HEK293T (cell line): ENCODE measurements around the gene TEX38.

Experiments
- BHLHE40 ChIP-seq: fragments of 450-650 bp; IDR thresholded peaks from 2 replicates; pipeline ENCODE4 v1.6.1; 2016; ENCODE audit warnings: mild to moderate bottlenecking, moderate library complexity, borderline replicate concordance
- FOXA1 ChIP-seq: fragments of 450-650 bp; IDR thresholded peaks from 2 replicates; pipeline ENCODE4 v1.6.1; 2016; ENCODE audit warnings: mild to moderate bottlenecking
- FOXM1 ChIP-seq: fragments of 450-650 bp; IDR thresholded peaks from 2 replicates; pipeline ENCODE4 v1.6.1; 2017; ENCODE audit warnings: mild to moderate bottlenecking, borderline replicate concordance
- HDGF ChIP-seq: fragments of 450-650 bp; IDR thresholded peaks from 2 replicates; pipeline ENCODE4 v1.6.1; 2017; ENCODE audit warnings: antibody characterized with exemption, borderline replicate concordance
- L3MBTL2 ChIP-seq: fragments of 450-650 bp; conservative IDR thresholded peaks from 2 replicates; pipeline ENCODE4 v1.6.1; 2016; ENCODE audit warnings: mild to moderate bottlenecking
- LEF1 ChIP-seq: fragments of 450-650 bp; IDR thresholded peaks from 2 replicates; pipeline ENCODE4 v1.6.1; 2017; ENCODE audit warnings: mild to moderate bottlenecking, borderline replicate concordance
- PKNOX1 ChIP-seq: fragments of 450-650 bp; IDR thresholded peaks from 2 replicates; pipeline ENCODE4 v1.6.1; 2016
- SP1 ChIP-seq: fragments of 450-650 bp; IDR thresholded peaks from 2 replicates; pipeline ENCODE4 v1.6.1; 2017

DNA sequence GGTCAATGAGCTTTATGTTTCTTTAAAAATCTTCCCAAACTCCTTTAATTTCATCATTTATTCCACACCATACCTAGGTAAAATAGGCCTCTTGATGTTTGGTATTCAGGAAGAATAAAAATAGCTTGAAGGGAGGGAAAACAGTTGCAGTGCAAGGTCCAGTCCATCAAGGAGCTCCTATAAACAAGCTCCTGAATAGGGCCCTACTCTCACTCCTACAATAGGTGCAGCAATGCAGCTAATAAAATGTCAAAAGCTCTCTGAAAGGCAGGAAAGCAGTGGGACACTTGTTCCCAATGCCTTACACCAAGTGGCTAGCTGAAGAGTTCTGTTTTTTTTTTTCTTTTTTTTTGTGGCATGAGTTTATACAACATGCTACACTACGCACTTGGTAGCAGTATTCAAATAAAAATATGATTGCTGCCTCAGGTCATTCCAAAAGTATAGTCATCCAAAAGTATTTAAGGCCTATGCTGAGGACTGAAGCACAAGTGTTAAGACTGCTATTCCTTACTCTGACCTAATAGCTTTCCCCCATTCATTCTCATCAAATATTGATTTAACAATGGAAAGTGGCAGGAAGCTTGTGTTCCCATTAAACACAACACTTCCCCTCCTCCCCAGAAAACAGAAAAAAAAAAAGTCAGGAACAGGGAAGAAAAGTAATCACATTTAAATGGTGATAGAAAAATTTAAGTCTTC is 9.8 kb downstream of the TEX38 start:
- no peak for TF ChIP-seq LEF1
- TF ChIP-seq L3MBTL2, result no peak
- no peak for TF ChIP-seq FOXM1
- TF ChIP-seq FOXA1, result no peak
- TF ChIP-seq PKNOX1, result no peak
- no peak for TF ChIP-seq BHLHE40
- TF ChIP-seq HDGF, result no peak
- no peak for TF ChIP-seq SP1
